ENCODE data around the gene WDR33. TPM values are rescaled to one million over a fixed set of nuclear protein-coding genes. Genes with fewer than 3 reads are reported as not detected.

The WDR33 gene
- total and polyA plus RNA-seq, 2 experiments from 2014 or later, result 16.9 to 43.8 TPM

DNA sequence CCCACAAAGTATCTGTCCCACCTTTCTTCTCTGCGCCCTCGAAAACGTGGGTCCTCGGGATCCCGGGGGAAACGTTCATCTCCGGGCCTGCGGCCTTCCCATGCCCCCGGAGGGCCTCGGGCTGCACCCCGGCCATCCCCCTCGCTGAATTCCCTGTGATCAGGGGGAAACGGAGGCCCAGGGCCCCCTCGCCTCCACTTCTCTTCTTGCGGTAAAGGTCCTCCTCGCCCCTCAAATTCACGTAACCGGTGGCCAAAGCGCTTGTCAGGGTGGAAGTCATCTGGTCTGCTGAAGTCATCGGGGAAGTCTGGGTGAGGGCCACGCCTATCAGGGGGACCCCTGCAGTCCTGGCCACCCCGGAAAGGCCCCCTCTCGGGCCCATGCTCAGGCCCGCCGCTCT lies 97.4 kb downstream of the WDR33 start:
- no peak for TF ChIP-seq EZH2phosphoT487 (IDR thresholded peaks at IDR 0.05; ENCODE audit: insufficient read depth, low read depth)
- no peak for TF ChIP-seq EZH2 (IDR thresholded peaks at IDR 0.05; ENCODE audit: insufficient read depth, poor library complexity, severe bottlenecking)
- Histone ChIP-seq H3K9ac (no peak overlapping the region), H3K9me3 (ENCODE audit: low read depth) (no peaks in the 10 kb centered on the region), H3K4me1 (ENCODE audit: insufficient read depth) (no peaks in the 10 kb centered on the region), H3F3A (ENCODE audit: insufficient read depth) (no peaks in the 10 kb centered on the region), H3K27me3 (replicated peaks; ENCODE audit: insufficient read depth) (no peaks in the 10 kb centered on the region), H3K36me3 (ENCODE audit: low read depth) (no peaks in the 10 kb centered on the region), H2AFZ (no peak overlapping the region), H4K20me1 (ENCODE audit: insufficient read depth) (no peaks in the 10 kb centered on the region), H3K4me3 (no peak overlapping the region), H3K79me2 (ENCODE audit: insufficient read depth) (no peaks in the 10 kb centered on the region), H3K4me2 (ENCODE audit: unreplicated experiment) (no peak overlapping the region), H3K27ac (no peak overlapping the region), H3K9me2 (ENCODE audit: insufficient read depth) (no peaks in the 10 kb centered on the region)
- in situ Hi-C loops (cut with MboI), result no loop called here
- WGBS, 2 experiments (ENCODE audit: low coverage in 1 of 2, low lambda C conversion rate in 2 of 2, missing lambda C conversion rate in 2 of 2), result 93% methylated on average over 23 to 25 of the region's 25 CpGs
- DNase-seq, result no peak

DNA sequence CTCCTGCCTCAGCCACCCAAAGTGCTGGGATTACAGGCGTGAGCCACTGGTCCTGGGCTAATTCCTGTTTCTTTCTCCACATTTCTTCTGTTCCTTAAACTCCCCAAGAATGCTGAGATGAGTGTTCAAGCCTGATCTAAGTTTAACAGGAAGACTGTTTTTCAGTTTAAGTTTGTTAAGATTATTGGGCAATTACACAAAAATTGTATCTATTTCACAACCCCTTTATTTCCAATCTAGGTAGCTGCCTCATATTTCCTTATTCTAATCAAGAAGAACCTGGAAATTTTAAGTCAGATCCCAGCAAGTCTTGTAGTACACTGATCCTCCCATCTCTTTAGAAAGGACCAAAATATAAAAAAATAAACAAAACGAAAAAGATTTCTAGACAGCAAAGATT lies 98.0 kb downstream of the WDR33 start:
- Histone ChIP-seq H3F3A (ENCODE audit: insufficient read depth) (no peaks in the 10 kb centered on the region), H3K27me3 (replicated peaks; ENCODE audit: insufficient read depth) (no peaks in the 10 kb centered on the region), H3K4me3 (no peak overlapping the region), H4K20me1 (ENCODE audit: insufficient read depth) (no peaks in the 10 kb centered on the region), H3K9me3 (ENCODE audit: low read depth) (no peaks in the 10 kb centered on the region), H3K36me3 (ENCODE audit: low read depth) (no peaks in the 10 kb centered on the region), H3K27ac (no peak overlapping the region), H3K4me1 (ENCODE audit: insufficient read depth) (no peaks in the 10 kb centered on the region), H3K79me2 (ENCODE audit: insufficient read depth) (no peaks in the 10 kb centered on the region), H3K9me2 (ENCODE audit: insufficient read depth) (no peaks in the 10 kb centered on the region), H3K9ac (no peak overlapping the region), H3K4me2 (ENCODE audit: unreplicated experiment) (no peak overlapping the region), H2AFZ (no peak overlapping the region)
- DNase-seq, result no peak
- TF ChIP-seq EZH2phosphoT487 (IDR thresholded peaks at IDR 0.05; ENCODE audit: insufficient read depth, low read depth), result no peak
- TF ChIP-seq EZH2 (IDR thresholded peaks at IDR 0.05; ENCODE audit: insufficient read depth, poor library complexity, severe bottlenecking), result no peak
- in situ Hi-C loops (cut with MboI), result no loop called here
- WGBS, 2 experiments (ENCODE audit: low coverage in 1 of 2, low lambda C conversion rate in 2 of 2, missing lambda C conversion rate in 2 of 2), result 95 to 100% methylated on average over 2 of the region's 2 CpGs

DNA sequence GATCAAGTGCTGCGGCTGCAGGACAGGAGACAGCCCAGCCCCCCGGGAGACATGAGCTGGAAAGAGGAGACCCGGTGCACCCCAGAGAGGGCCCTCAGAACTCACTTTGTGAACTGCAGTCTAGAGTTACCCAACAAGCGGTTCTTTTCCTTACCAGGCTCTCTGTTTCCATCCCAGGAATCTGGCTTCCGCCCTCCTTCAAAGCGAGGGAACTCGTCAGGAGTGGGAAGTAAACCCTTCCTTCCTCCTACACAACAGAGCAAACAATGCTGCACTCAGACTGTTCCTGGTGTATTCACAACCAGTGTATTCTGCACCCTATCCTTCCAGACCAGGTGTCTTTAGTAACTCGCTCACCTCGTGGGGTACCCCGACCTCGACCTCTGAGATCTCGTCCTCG lies 101.6 kb downstream of the WDR33 start:
- Histone ChIP-seq H3K9me3 (ENCODE audit: low read depth) (no peaks in the 10 kb centered on the region), H3K79me2 (ENCODE audit: insufficient read depth) (peaks cover 6% of the 10 kb centered on the region), H3K4me2 (ENCODE audit: unreplicated experiment) (no peak overlapping the region), H3K4me3 (no peak overlapping the region), H3K9me2 (ENCODE audit: insufficient read depth) (no peaks in the 10 kb centered on the region), H3F3A (ENCODE audit: insufficient read depth) (peaks cover 21% of the 10 kb centered on the region), H4K20me1 (ENCODE audit: insufficient read depth) (no peaks in the 10 kb centered on the region), H3K27ac (no peak overlapping the region), H3K9ac (no peak overlapping the region), H3K27me3 (replicated peaks; ENCODE audit: insufficient read depth) (no peaks in the 10 kb centered on the region), H3K36me3 (ENCODE audit: low read depth) (no peaks in the 10 kb centered on the region), H2AFZ (no peak overlapping the region), H3K4me1 (ENCODE audit: insufficient read depth) (peaks cover 16% of the 10 kb centered on the region)
- whole genome bisulfite sequencing, 2 experiments (ENCODE audit: low coverage in 1 of 2, low lambda C conversion rate in 2 of 2, missing lambda C conversion rate in 2 of 2), result 98% methylated on average over 13 of the region's 13 CpGs
- TF ChIP-seq EZH2phosphoT487 (IDR thresholded peaks at IDR 0.05; ENCODE audit: insufficient read depth, low read depth) (no peak), EZH2 (IDR thresholded peaks at IDR 0.05; ENCODE audit: insufficient read depth, poor library complexity, severe bottlenecking) (no peak)
- DNase-seq, result no peak
- in situ Hi-C loops (cut with MboI), result no loop called here

DNA sequence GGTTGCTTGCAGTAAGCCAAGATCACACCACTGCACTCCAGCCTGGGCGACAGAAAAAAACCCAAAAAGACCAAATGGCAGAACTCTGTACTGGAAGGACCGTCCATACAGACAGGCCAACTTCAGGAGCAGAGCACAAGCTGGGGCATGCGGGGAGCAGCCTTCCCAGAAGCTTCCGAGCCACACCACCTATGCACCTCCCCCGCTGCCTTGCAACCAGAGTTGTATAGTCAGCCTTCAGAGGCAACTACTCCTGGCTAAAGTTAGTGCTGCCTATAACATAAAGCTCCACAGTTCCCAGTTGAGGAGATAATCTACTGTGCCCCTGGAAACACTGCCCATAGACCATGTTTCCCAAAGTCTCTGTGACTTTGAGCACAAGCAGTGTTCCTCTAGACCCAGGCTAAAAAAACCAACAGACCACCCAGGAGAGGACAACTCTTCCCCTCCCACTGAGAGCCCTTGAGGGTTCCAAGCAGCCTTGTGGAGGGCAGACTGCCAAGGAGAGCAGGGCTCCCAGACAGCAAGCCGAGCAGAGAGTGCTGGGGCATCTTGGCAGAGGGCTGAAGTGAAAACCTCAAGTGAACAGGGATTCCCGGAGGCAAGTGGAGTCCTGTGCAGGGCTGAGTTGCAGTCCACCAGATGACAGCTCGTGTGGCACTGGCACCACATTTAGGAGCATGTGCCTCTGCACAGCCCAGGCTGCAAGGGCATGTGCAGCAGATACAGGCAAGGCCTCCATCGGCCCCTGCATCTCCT lies 102.9 kb downstream of the WDR33 start:
- H3K4me2 ChIP-seq (ENCODE audit: unreplicated experiment), result no peak overlapping the region
- no peak overlapping the region for H3K4me3 ChIP-seq
- no peaks in the 10 kb centered on the region for H4K20me1 ChIP-seq (ENCODE audit: insufficient read depth)
- no peaks in the 10 kb centered on the region for H3K9me2 ChIP-seq (ENCODE audit: insufficient read depth)
- H3K27ac ChIP-seq, result no peak overlapping the region
- no peak overlapping the region for H2AFZ ChIP-seq
- H3K36me3 ChIP-seq (ENCODE audit: low read depth), result no peaks in the 10 kb centered on the region
- DNase-seq, result no peak
- H3K9me3 ChIP-seq (ENCODE audit: low read depth), result no peaks in the 10 kb centered on the region
- H3K27me3 ChIP-seq (replicated peaks; ENCODE audit: insufficient read depth), result no peaks in the 10 kb centered on the region
- no peak for TF ChIP-seq EZH2 (IDR thresholded peaks at IDR 0.05; ENCODE audit: insufficient read depth, poor library complexity, severe bottlenecking)
- no peak for TF ChIP-seq EZH2phosphoT487 (IDR thresholded peaks at IDR 0.05; ENCODE audit: insufficient read depth, low read depth)
- 66 to 74% methylated on average over 9 of the region's 9 CpGs for WGBS, 2 experiments (ENCODE audit: low coverage in 1 of 2, low lambda C conversion rate in 2 of 2, missing lambda C conversion rate in 2 of 2)
- in situ Hi-C loops (cut with MboI), result no loop called here
- H3K9ac ChIP-seq, result no peak overlapping the region
- H3K4me1 ChIP-seq (ENCODE audit: insufficient read depth), result peaks cover 21% of the 10 kb centered on the region
- peaks cover 18% of the 10 kb centered on the region for H3K79me2 ChIP-seq (ENCODE audit: insufficient read depth)
- H3F3A ChIP-seq (ENCODE audit: insufficient read depth), result peaks cover 25% of the 10 kb centered on the region

Data from GM23248 (cell line).